PC-3 (cell line): ENCODE data around the gene RABL3. TPM values are rescaled to one million over a fixed set of nuclear protein-coding genes. Genes with fewer than 3 reads are reported as not detected.

Source experiments
- ATAC-seq: fragments of 200-7000 bp; cut with Tn5 transposase; 2 replicates; pipeline ENCODE4 v1.9.1; 2020; ENCODE audit warnings: mild to moderate bottlenecking, moderate library complexity
- BruUV-seq: library from RNA; stranded (reverse); fragments of 400-500 nt; replicated peaks from 2 replicates; lab custom pipeline; 2021; lab: Mats Ljungman, UMichigan
- CTCF ChIA-PET: fragments of 300-600 bp; sonication (Branson Sonifier 250); formaldehyde crosslinking; loops from one replicate; lab custom pipeline; 2022; ENCODE audit warnings: antibody characterized with exemption; lab: Charles Lee
- POLR2A ChIA-PET: fragments of 300-600 bp; sonication (Branson Sonifier 250); formaldehyde crosslinking; loops from one replicate; lab custom pipeline; 2022; ENCODE audit warnings: antibody characterized with exemption; ENCODE audit not compliant: unreplicated experiment; lab: Charles Lee
- DNase-seq: peaks from one replicate; pipeline ENCODE4 v3.0.0-alpha.2; 2015
- H2AFZ ChIP-seq: fragments of 300-600 bp; sonication (generic); 2 replicates; pipeline ENCODE4 v1.6.0; 2016; ENCODE audit warnings: antibody characterized with exemption, low read length
- H3F3A ChIP-seq: fragments of 300-600 bp; sonication (generic); one replicate; pipeline ENCODE4 v1.6.0; 2017; ENCODE audit warnings: antibody characterized with exemption, low read length, control low read depth, mild to moderate bottlenecking; ENCODE audit not compliant: unreplicated experiment
- H3K27ac ChIP-seq: fragments of 300-600 bp; sonication (generic); 2 replicates; pipeline ENCODE4 v1.5.1; 2016; ENCODE audit warnings: mild to moderate bottlenecking, low read length
- H3K27me3 ChIP-seq: fragments of 300-600 bp; sonication (generic); 2 replicates; pipeline ENCODE4 v1.6.1; 2016; ENCODE audit warnings: low read length, mixed read lengths
- H3K36me3 ChIP-seq: fragments of 300-600 bp; sonication (generic); 2 replicates; pipeline ENCODE4 v1.6.1; 2016; ENCODE audit warnings: low read depth, mixed run types, low read length, mixed read lengths
- H3K4me1 ChIP-seq: fragments of 300-600 bp; sonication (generic); 2 replicates; pipeline ENCODE4 v1.5.1; 2016; ENCODE audit warnings: low read length; ENCODE audit not compliant: insufficient read depth
- H3K4me2 ChIP-seq: fragments of 300-600 bp; sonication (generic); 2 replicates; pipeline ENCODE4 v1.6.0; 2016; ENCODE audit warnings: low read length
- H3K4me3 ChIP-seq: fragments of 300-600 bp; sonication (generic); 2 replicates; pipeline ENCODE4 v1.5.1; 2016; ENCODE audit warnings: mild to moderate bottlenecking, low read length, mixed read lengths
- H3K79me2 ChIP-seq: fragments of 300-600 bp; sonication (generic); 2 replicates; pipeline ENCODE4 v1.6.1; 2017; ENCODE audit warnings: low read length, mixed read lengths
- H3K9ac ChIP-seq: fragments of 300-600 bp; sonication (generic); 2 replicates; pipeline ENCODE4 v1.6.0; 2016; ENCODE audit warnings: mild to moderate bottlenecking, low read length
- H3K9me2 ChIP-seq: fragments of 300-600 bp; sonication (generic); replicated peaks from 2 replicates; pipeline ENCODE4 v1.6.1; 2016; ENCODE audit warnings: mixed run types, low read length, mixed read lengths
- H3K9me3 ChIP-seq: fragments of 300-600 bp; sonication (generic); 2 replicates; pipeline ENCODE4 v1.6.1; 2016; ENCODE audit warnings: low read length, mixed read lengths
- H4K20me1 ChIP-seq: fragments of 300-600 bp; sonication (generic); 2 replicates; pipeline ENCODE4 v1.6.1; 2016; ENCODE audit warnings: low read length, mixed read lengths
- CTCF ChIP-seq: fragments of 300-600 bp; sonication (generic); conservative IDR thresholded peaks from 2 replicates; pipeline ENCODE4 v1.5.1; 2017; ENCODE audit warnings: antibody characterized with exemption, low read depth, mild to moderate bottlenecking, low read length
- EZH2 ChIP-seq: fragments of 300-600 bp; sonication (generic); IDR thresholded peaks from one replicate; pipeline ENCODE4 v1.6.1; 2017; ENCODE audit warnings: antibody characterized with exemption, mild to moderate bottlenecking, low read length; ENCODE audit not compliant: unreplicated experiment
- EZH2phosphoT487 ChIP-seq: fragments of 300-600 bp; sonication (generic); IDR thresholded peaks from 2 replicates; pipeline ENCODE4 v1.6.1; 2018; ENCODE audit warnings: mild to moderate bottlenecking, antibody characterized with exemption, low read length, borderline replicate concordance
- intact Hi-C: fragments of 100-400 bp; cut with micrococcal nuclease; formaldehyde crosslinking; loops from 2 replicates; pipeline ENCODE4 v1.9.0; 2023
- total RNA-seq: library from RNA; depleted of rRNA; stranded (reverse); fragments of >200 nt; gene quantifications from 2 replicates; pipeline ENCODE4 v1.2.3, GENCODE V29; 2014

Gene RABL3
- total RNA-seq, 1 experiment from 2014 or later: 24.3 TPM

GRCh38 chr3:120646771-120647432 lies 95.4 kb downstream of the RABL3 start:
- ATAC-seq: no peak
- POLR2A ChIA-PET: no interaction called here
- H2AFZ ChIP-seq: no peak overlapping the region

GRCh38 chr3:120645083-120645845 lies 97.1 kb downstream of the RABL3 start:
- H3K4me2 ChIP-seq: no peak overlapping the region
- POLR2A ChIA-PET: no interaction called here
- intact Hi-C loops: no loop called here

More at GRCh38 chr3:120646771-120647432, 95.4 kb downstream of the RABL3 start:
- H3K4me3 ChIP-seq: no peak overlapping the region
- no peak overlapping the region for H3K4me2 ChIP-seq
- no peak overlapping the region for H3K9ac ChIP-seq
- BruUV-seq: no TSS peak
- no peaks in the 10 kb centered on the region for H4K20me1 ChIP-seq
- H3K9me3 ChIP-seq: no peaks in the 10 kb centered on the region
- H3K79me2 ChIP-seq: no peaks in the 10 kb centered on the region
- H3K27ac ChIP-seq: no peak overlapping the region
- 0 out of 2 replicates have a peak, but pooled peaks cover 3% of the 10 kb centered on the region for H3K9me2 ChIP-seq
- H3K4me1 ChIP-seq: no peaks in the 10 kb centered on the region
- no peak for DNase-seq
- H3F3A ChIP-seq: no peaks in the 10 kb centered on the region
- no peaks in the 10 kb centered on the region for H3K27me3 ChIP-seq
- CTCF ChIA-PET: no interaction called here
- TF ChIP-seq EZH2phosphoT487 (no peak), EZH2 (no peak), CTCF (no peak)
- intact Hi-C loops: no loop called here
- H3K36me3 ChIP-seq: no peaks in the 10 kb centered on the region

More at GRCh38 chr3:120645083-120645845, 97.1 kb downstream of the RABL3 start:
- no peaks in the 10 kb centered on the region for H3K36me3 ChIP-seq
- BruUV-seq: no TSS peak
- ATAC-seq (no peak), DNase-seq (no peak)
- no peaks in the 10 kb centered on the region for H3K79me2 ChIP-seq
- H3K4me3 ChIP-seq: no peak overlapping the region
- H3K9ac ChIP-seq: no peak overlapping the region
- H2AFZ ChIP-seq: no peak overlapping the region
- H3K9me3 ChIP-seq: no peaks in the 10 kb centered on the region
- H3K27me3 ChIP-seq: no peaks in the 10 kb centered on the region
- H3K27ac ChIP-seq: no peak overlapping the region
- no peaks in the 10 kb centered on the region for H3F3A ChIP-seq
- no peaks in the 10 kb centered on the region for H3K4me1 ChIP-seq
- H3K9me2 ChIP-seq: 0 out of 2 replicates have a peak, but pooled peaks cover 3% of the 10 kb centered on the region
- H4K20me1 ChIP-seq: no peaks in the 10 kb centered on the region
- TF ChIP-seq EZH2phosphoT487 (no peak), EZH2 (no peak), CTCF (no peak)
- CTCF ChIA-PET: no interaction called here
